RWPE1 (cell line): ENCODE results near the gene DCXR.

Source experiments
- CTCF ChIA-PET: fragments of 350-600 bp; sonication (Branson Sonifier 250); formaldehyde crosslinking; extraction: SDS; loops from one replicate; lab custom pipeline; 2021; lab: Yijun Ruan, JAX
- POLR2A ChIA-PET: fragments of 400-600 bp; formaldehyde crosslinking; extraction: SDS; loops from one replicate; lab custom pipeline; 2020; ENCODE audit warnings: antibody characterized with exemption; ENCODE audit not compliant: low non-redundant PET; lab: Yijun Ruan, JAX
- DNase-seq: peaks from one replicate; pipeline ENCODE4 v3.0.0; 2012; ENCODE audit warnings: low spot score
- H3K27ac ChIP-seq: fragments of 450-650 bp; 2 replicates; pipeline ENCODE4 v1.5.1; 2017
- TF ChIP-seq, protein P1 (sequence below): fragments of 450-650 bp; conservative IDR thresholded peaks from 2 replicates; pipeline ENCODE4 v1.5.1; 2017; ENCODE audit warnings: low read depth, mild to moderate bottlenecking

DCXR gene

DNA sequence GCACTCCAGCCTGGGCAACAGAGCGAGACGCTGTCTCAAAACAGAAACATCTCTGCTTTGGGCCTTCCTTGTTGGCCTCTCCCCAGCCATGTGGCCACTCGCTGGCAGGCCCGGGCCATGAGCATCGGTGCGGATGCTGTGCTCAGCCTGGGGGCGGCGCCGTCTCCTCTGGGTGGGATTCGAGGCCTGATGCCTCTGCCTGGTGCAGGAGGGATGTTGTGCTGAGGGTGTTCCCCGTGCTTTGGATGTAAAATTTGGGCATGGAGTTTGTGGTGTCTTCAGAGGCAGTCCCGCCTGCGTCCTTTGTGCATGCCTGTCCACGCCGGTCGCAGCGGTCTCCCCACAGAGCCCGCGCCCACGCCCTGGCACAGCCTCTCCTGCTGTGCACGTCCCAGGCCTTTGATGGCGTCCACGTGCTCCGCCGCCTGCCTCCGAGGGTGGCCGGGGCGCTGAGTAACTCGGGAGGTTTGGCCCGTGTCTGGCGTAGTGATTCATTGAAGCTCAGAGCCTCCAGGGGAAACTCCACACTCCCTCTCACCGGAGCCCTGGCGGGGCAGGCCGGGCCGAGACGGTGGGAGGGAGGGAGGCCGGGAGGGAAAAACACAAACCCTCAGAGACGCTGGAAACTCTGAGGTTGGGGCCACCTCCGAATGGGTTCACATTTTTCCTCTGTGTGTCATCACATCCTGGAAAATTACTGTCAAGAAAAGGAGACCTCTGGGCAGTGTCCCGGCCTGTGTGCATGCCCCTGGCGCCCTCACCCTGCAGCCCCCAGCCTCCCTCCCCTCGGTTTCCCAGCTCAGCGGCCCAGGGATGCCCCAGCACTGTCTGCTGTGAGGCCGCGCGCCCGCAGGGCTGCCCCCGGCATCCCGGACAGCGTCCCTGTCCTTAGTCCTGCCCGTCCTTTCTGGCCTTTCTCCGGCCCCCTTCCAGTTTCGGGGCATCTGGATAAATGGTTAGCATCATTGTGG, 33.8 kb downstream of the DCXR start:
- DNase-seq: peak; percentile 94
- TF ChIP-seq, protein P1, sequence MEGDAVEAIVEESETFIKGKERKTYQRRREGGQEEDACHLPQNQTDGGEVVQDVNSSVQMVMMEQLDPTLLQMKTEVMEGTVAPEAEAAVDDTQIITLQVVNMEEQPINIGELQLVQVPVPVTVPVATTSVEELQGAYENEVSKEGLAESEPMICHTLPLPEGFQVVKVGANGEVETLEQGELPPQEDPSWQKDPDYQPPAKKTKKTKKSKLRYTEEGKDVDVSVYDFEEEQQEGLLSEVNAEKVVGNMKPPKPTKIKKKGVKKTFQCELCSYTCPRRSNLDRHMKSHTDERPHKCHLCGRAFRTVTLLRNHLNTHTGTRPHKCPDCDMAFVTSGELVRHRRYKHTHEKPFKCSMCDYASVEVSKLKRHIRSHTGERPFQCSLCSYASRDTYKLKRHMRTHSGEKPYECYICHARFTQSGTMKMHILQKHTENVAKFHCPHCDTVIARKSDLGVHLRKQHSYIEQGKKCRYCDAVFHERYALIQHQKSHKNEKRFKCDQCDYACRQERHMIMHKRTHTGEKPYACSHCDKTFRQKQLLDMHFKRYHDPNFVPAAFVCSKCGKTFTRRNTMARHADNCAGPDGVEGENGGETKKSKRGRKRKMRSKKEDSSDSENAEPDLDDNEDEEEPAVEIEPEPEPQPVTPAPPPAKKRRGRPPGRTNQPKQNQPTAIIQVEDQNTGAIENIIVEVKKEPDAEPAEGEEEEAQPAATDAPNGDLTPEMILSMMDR: no peak
- H3K27ac ChIP-seq: peak overlapping the region; percentile 95
- POLR2A ChIA-PET: interaction anchor here (1.2 kb wide), 1 partner anchor 12 kb away, joined by 4 read pairs; no protein-coding TSS in a partner anchor
- CTCF ChIA-PET: interaction anchor here (0.6 to 2.9 kb wide), 9 partner anchors 10 to 171 kb away, joined by 3 to 16 read pairs (median 4); no protein-coding TSS in a partner anchor

DNA sequence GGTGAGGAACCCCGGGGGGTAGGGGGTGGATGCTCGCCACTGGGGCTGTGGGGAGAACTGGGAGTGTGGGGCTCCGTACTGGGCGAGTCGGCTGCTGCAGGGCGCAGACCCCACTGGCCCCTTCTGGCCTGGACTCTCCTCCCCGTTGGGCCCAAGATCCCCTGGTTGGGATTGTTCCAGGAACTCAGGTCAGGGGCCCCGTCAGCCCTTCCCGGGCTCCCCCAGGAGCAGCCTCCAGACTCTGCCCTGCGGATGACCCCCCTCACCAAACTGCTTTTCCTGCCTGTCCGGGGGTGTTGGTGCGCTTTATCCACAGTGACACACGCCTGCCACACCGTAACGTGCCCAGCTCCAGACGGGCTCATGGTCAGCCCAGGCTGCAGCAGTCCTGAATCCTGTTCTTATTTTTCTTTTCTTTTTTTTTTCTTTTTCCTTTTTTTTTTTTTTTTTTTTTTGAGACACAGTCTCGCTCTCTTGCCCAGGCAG, 35.9 kb downstream of the DCXR start:
- ChIA-PET POLR2A (no interaction called here), CTCF (interaction anchor here (0.7 kb wide), 1 partner anchor 42 kb away, joined by 3 read pairs; no protein-coding TSS in a partner anchor)

DNA sequence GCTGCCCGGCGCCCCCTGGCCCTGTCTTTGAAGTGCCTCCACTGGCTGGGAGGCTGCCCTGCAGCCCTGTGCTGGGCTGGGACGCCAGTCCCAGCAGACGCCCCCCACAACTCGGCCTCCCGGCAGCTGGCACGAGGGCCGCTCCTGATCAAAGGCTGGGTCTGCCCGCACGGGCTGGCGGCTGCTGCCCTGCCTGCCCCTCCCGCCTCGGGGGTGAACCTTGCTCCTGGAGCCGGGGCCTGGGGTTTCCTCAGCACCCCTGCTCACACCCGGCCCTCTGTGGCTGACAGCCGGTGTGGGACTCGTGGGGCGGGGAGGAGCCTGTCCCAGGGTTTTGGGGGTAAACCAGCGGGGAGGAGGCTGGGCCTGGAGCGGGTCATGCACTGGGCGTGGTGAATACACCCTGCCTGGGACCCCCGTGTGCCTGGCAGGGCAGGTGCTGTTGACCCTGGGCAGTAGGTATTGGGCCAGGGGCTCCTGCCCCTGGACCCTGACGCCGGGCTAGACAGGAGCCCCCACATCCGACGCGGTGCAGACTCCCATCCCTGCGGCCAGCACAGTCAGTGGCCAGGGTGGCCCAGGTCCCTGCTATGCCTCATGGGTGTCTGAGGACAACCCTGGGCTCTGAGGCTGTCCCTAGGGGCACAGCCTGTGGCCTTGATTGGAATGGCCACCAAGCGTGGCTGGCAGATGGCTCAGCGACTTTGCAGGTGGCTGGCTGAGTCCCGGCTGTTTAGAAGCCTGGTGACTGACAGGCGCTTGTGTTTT, 36.5 kb downstream of the DCXR start:
- POLR2A ChIA-PET: no interaction called here
- CTCF ChIA-PET: interaction anchor here (0.6 to 0.7 kb wide), 2 partner anchors 28 to 42 kb away, joined by 3 read pairs; no protein-coding TSS in a partner anchor
- H3K27ac ChIP-seq: peak overlapping the region; percentile 9
- no peak for DNase-seq
- TF ChIP-seq, protein P1: no peak

More for the DNA sequence above, 35.9 kb downstream of the DCXR start:
- H3K27ac ChIP-seq: peak overlapping the region; percentile 9
- TF ChIP-seq, protein P1: no peak
- DNase-seq: no peak

DNA sequence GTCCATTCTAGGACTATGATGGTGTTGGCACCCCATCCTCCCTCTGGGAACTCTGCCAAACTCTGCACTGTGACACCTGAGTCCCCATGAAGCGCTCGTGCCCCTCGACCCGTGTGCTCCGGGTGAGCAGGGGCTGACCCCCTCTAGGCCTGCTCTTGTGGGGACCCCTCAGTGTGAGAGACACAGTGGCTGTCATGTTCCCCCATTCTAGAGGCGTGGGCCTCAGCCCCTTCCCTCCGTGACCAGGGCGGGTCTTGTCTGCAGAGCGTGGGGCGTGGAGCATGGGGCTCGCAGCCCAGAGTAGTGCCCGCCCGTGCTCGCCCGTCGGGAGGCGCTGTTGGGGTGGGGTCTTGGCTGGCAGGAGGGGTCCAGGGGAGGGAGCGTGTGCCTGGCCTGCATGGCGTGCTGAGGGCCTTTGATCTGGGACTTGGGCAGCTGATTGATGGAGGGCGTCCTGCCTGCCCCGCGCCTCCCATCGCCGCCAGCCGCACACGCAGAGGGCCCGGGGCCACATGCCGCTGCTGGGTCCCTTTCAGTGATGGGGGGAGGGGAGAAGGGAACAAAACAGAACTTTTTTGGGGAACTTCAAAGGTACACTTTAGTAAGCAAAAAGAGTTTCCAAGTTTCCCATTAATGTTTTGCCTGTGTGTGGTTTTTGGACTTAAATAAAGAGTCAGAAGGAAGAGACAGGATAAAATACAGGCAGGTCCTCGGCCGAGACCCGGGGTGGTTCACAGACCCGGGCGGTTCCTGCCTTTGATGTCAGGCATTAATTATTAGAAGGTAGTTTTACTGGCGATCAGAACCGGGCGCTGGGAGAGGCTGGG, 37.3 kb downstream of the DCXR start:
- CTCF ChIA-PET: no interaction called here
- peak overlapping the region; percentile 9 for H3K27ac ChIP-seq
- POLR2A ChIA-PET: no interaction called here
- DNase-seq: no peak
- TF ChIP-seq, protein P1: no peak

DNA sequence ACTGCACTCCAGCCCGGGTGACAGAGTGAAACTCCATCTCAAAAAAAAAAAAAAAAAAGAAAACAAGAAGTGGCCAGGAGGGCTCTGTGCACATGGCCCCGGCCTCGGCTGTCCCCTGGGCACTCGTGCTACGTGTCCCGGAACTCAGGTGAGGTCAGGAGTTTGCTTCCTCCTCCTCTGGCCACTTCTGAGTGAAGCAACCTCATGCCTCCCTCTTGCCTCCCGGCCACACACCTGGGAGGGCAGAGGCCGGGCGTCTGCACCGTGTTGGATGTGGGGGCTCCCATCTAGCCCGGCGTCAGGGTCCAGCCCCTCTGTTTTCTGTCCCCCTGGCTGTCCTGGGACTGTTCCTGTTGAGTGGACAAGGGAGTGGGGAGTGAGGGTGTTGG, 37.9 kb downstream of the DCXR start:
- DNase-seq: no peak
- CTCF ChIA-PET: no interaction called here
- H3K27ac ChIP-seq: peak overlapping the region; percentile 9; the same call in 1 of the 2 replicates
- TF ChIP-seq, protein P1: no peak
- POLR2A ChIA-PET: no interaction called here
